Lung (tissue), 16 donors: ENCODE data around the gene VTCN1. TPM values are rescaled to one million over a fixed set of nuclear protein-coding genes. Genes with fewer than 3 reads are reported as not detected.
"Not testable (repeated sequence)": the region's sequence is repeated elsewhere in the genome, so short reads cannot be mapped to it uniquely, and the experiment has no call there.

Experiments
- ATAC-seq: fragments of 200-7000 bp; cut with Tn5 transposase; one replicate; pipeline ENCODE4 v1.9.1; 2020; ENCODE audit warnings: moderate number of reproducible peaks; ENCODE audit not compliant: insufficient read depth, low FRiP score
- DNase-seq, 3 donors: peaks; one replicate each; pipeline ENCODE4 v3.0.0-alpha.2; 2013 to 2017
- H3K27ac ChIP-seq, 2 donors: one replicate each; pipeline ENCODE4 v1.5.1; 2013; ENCODE audit warnings: mild to moderate bottlenecking in 2 of 2, moderate library complexity in 2 of 2, control low read depth in 1 of 2, inconsistent platforms in 1 of 2, low read depth in 1 of 2, low read length in 1 of 2
- H3K27me3 ChIP-seq, 3 donors: one replicate each; pipeline ENCODE4 v1.5.1; 2013; ENCODE audit warnings: low read length in 2 of 3; ENCODE audit not compliant: control insufficient read depth in 3 of 3, insufficient read depth in 3 of 3
- H3K36me3 ChIP-seq, 4 donors: one replicate each; pipeline ENCODE4 v1.5.1; 2013; ENCODE audit warnings: low read length in 4 of 4, mild to moderate bottlenecking in 1 of 4, moderate library complexity in 1 of 4; ENCODE audit not compliant: control insufficient read depth in 4 of 4, insufficient read depth in 4 of 4
- H3K4me1 ChIP-seq, 5 donors: one replicate each; pipeline ENCODE4 v1.5.1; 2013; ENCODE audit warnings: low read length in 5 of 5, mild to moderate bottlenecking in 2 of 5, moderate library complexity in 1 of 5; ENCODE audit not compliant: control insufficient read depth in 5 of 5, insufficient read depth in 5 of 5
- H3K4me3 ChIP-seq: one replicate; pipeline ENCODE4 v1.5.1; 2013; ENCODE audit warnings: mild to moderate bottlenecking, control low read depth, moderate library complexity
- H3K9ac ChIP-seq, 2 donors: one replicate each; pipeline ENCODE4 v1.5.1; 2013; ENCODE audit warnings: low read length in 2 of 2, control low read depth in 1 of 2; ENCODE audit not compliant: insufficient read depth in 1 of 2
- H3K9me3 ChIP-seq, 4 donors: one replicate each; pipeline ENCODE4 v1.5.1; 2013; ENCODE audit warnings: low read length in 3 of 4, mild to moderate bottlenecking in 1 of 4, moderate library complexity in 1 of 4; ENCODE audit not compliant: control insufficient read depth in 4 of 4, insufficient read depth in 3 of 4
- WGBS, 2 donors: extraction: QIAGEN DNeasy Blood & Tissue Kit; methylation state at CpG; one replicate each; pipeline ENCODE4 v1.1.7; 2013; 5-methylcytosine and 5-hydroxymethylcytosine counted together
- long read RNA-seq, 5 donors: transcript quantifications; one replicate each; lab custom pipeline, GENCODE V29; 2026
- polyA plus RNA-seq, 2 donors: library from polyadenylated mRNA; stranded (reverse); fragments of 200-250 nt; gene quantifications; one replicate each; pipeline ENCODE4 v1.2.1, GENCODE V29; 2013
- total RNA-seq, 2 donors: library from RNA; depleted of rRNA in 1 of 2; stranded (reverse); fragments of >200 nt in 1 of 2; gene quantifications; one replicate each; pipeline ENCODE4 v1.2.1, GENCODE V29; 2014 to 2021
- TF ChIP-seq, protein P1 (sequence below): IDR thresholded peaks from 2 replicates; pipeline ENCODE4 v1.5.1; 2012; ENCODE audit warnings: mild to moderate bottlenecking; ENCODE audit errors: control extremely low read depth, extremely low read depth
- donor health status: control.
- donor health status: control.
- donor health status: Bipolar disorder and iron deficiency.
- donor health status: healthy.
- donor health status: DM: yes; HTN: yes; CAD: no.

The VTCN1 gene, protein sequence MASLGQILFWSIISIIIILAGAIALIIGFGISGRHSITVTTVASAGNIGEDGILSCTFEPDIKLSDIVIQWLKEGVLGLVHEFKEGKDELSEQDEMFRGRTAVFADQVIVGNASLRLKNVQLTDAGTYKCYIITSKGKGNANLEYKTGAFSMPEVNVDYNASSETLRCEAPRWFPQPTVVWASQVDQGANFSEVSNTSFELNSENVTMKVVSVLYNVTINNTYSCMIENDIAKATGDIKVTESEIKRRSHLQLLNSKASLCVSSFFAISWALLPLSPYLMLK
- total RNA-seq (1 to 10 TPM; 3.0 to 3.9 TPM), polyA plus RNA-seq (under 1 TPM; 0.45 to 0.84 TPM)
- long read RNA-seq, donor 1, result 0 reads
- long read RNA-seq, donor 2, result 0 reads
- long read RNA-seq, donor 3, result 0 reads
- long read RNA-seq, donor 4, result 0 reads
- long read RNA-seq, donor 5, result 0 reads

DNA sequence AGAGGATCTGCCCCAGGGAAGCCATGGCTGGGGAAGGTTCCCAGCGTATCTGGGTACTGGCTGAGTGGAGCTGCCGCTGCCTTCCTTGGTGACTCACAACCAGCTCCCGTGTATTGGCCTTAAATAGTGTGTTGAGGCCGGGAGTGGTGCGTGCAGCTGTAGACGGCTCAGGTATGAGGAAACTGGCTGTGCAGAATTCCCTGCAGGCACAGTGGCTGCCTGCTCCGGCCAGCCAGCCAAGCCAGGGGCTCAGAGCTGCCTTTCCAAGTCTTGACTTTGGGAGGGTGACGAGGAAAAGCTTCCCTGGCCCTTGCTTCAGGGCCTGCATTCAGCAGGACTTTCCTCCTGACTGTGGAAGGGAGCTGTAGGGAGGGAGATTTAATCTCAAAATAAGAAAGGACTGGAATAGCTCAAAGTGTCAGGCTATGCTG is at the start of gene VTCN1:
TSS of gene VTCN1 (minus strand) at position 97 of the 431 bp plus-strand sequence. CDS start at position 25, 72 bp downstream.
- 71 to 90% methylated on average over 8 of the region's 8 CpGs for WGBS, 2 donors
- Histone ChIP-seq H3K27me3 (no peaks in the 10 kb centered on the region), H3K4me3 (no peak within 1 kb of the TSS), H3K36me3 (no peaks in the 10 kb centered on the region), H3K4me1 (peaks cover 0 to 7% (median 0%) of the 10 kb centered on the region in 5 donors), H3K9ac (no peak within 1 kb of the TSS), H3K9me3 (peaks cover 0 to 2% (median 0%) of the 10 kb centered on the region in 4 donors), H3K27ac (peak within 1 kb of the TSS in 1 of 2 donors; percentile 26)
- DNase-seq, result peak; percentile 11 to 41 (median 19)
- peak; percentile 35 for ATAC-seq
- TF ChIP-seq, protein P1, sequence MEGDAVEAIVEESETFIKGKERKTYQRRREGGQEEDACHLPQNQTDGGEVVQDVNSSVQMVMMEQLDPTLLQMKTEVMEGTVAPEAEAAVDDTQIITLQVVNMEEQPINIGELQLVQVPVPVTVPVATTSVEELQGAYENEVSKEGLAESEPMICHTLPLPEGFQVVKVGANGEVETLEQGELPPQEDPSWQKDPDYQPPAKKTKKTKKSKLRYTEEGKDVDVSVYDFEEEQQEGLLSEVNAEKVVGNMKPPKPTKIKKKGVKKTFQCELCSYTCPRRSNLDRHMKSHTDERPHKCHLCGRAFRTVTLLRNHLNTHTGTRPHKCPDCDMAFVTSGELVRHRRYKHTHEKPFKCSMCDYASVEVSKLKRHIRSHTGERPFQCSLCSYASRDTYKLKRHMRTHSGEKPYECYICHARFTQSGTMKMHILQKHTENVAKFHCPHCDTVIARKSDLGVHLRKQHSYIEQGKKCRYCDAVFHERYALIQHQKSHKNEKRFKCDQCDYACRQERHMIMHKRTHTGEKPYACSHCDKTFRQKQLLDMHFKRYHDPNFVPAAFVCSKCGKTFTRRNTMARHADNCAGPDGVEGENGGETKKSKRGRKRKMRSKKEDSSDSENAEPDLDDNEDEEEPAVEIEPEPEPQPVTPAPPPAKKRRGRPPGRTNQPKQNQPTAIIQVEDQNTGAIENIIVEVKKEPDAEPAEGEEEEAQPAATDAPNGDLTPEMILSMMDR, result no peak

DNA sequence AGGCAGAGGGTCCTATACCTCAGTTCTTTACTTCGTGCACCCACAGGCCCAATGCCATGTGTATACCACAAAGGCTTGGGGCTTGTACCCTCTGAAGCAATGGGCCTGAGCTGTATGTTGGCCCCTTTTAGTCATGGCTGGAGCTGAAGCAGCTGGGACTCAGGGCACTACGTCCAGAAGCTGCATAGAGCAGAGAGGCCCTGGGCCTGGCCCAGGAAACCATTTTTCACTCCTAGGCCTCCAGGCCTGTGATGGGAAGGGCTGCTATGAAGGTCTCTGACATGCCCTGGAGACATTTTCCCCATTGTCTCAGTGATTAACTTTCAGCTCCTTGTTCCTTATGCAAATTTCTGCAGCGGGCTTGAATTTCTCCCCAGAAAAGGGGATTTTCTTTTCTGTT is 48.1 kb upstream of the VTCN1 start:
- no peaks in the 10 kb centered on the region for H3K9me3 ChIP-seq
- no peak for ATAC-seq
- TF ChIP-seq, protein P1, result no peak
- H3K36me3 ChIP-seq, result no peaks in the 10 kb centered on the region
- no peak for DNase-seq
- H3K4me3 ChIP-seq, result no peak overlapping the region
- no peak overlapping the region for H3K9ac ChIP-seq
- no peaks in the 10 kb centered on the region for H3K27me3 ChIP-seq
- no peak overlapping the region for H3K27ac ChIP-seq
- peaks cover 0 to 4% (median 0%) of the 10 kb centered on the region in 5 donors for H3K4me1 ChIP-seq
- 93 to 96% methylated on average over 3 of the region's 3 CpGs for WGBS, 2 donors

DNA sequence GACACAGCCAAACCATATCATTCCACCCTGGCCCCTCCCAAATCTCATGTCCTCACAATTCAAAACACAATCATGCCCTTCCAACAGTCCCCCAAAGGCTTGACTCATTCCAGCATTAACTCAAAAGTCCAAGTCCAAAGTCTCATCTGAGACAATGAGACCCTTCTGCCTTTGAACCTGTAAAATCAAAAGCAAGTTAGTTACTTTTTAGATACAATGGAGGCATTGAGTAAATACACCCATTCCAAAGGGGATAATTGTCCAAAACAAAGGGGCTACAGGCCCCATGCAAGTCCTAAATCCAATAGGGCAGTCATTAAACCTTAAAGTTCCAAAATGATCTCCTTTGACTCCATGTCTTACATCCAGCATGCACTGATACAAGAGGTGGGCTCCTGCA is 47.3 kb upstream of the VTCN1 start:
- H3K36me3 ChIP-seq, DNase-seq, ATAC-seq: not testable (repeated sequence)

DNA sequence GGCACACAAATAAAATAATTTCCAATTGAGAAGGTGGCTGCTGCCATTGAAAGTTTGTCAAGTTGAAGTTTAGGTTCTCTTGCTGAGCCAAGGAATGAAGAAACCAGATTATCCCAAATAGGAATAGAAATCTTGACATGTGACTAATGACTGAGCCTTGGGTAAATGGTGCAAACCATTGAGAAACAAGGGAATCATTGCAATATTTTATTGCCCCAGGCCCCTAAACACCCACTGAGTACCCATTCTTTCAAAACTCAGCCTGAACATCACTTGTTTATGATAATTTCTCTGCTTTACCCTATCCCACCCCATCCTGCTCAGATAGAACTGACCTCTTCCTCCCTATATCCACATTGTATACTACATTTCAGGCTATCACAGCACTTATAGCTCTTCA is 46.6 kb upstream of the VTCN1 start:
- Histone ChIP-seq H3K27ac (no peak overlapping the region), H3K4me3 (no peak overlapping the region), H3K9ac (no peak overlapping the region), H3K9me3 (no peaks in the 10 kb centered on the region), H3K27me3 (no peaks in the 10 kb centered on the region), H3K36me3 (no peaks in the 10 kb centered on the region), H3K4me1 (no peaks in the 10 kb centered on the region)
- no peak for DNase-seq
- TF ChIP-seq, protein P1, result no peak
- ATAC-seq, result no peak

More for the DNA sequence above, 47.3 kb upstream of the VTCN1 start:
- not testable (repeated sequence) for H3K9me3 ChIP-seq, H3K4me3 ChIP-seq, H3K4me1 ChIP-seq, H3K9ac ChIP-seq, H3K27me3 ChIP-seq, H3K27ac ChIP-seq
